PC-9 (cell line): Measurements from ENCODE around the gene PLCD3. TPM values are rescaled to one million over a fixed set of nuclear protein-coding genes. Genes with fewer than 3 reads are reported as not detected.

Experiments used
- BruUV-seq: library from RNA; stranded (reverse); fragments of 400-500 nt; replicated peaks from 2 replicates; lab custom pipeline; 2021; lab: Mats Ljungman, UMichigan
- CTCF ChIA-PET: fragments of 300-600 bp; sonication (Branson Sonifier 250); formaldehyde crosslinking; loops from one replicate; lab custom pipeline; 2022; ENCODE audit warnings: antibody characterized with exemption; lab: Charles Lee
- POLR2A ChIA-PET: fragments of 300-600 bp; sonication (Branson Sonifier 250); formaldehyde crosslinking; loops from one replicate; lab custom pipeline; 2022; ENCODE audit warnings: antibody characterized with exemption; ENCODE audit not compliant: unreplicated experiment; lab: Charles Lee
- DNase-seq, 2 experiments: peaks; one replicate each; pipeline versions ENCODE4 v3.0.0 to v3.0.0-alpha.2; 2015 to 2022; ENCODE audit warnings: mixed read lengths in 1 of 2
- H2AFZ ChIP-seq: fragments of 200-600 bp; sonication (generic); 2 replicates; pipeline ENCODE4 v1.8.1; 2017; ENCODE audit warnings: antibody characterized with exemption
- H3F3A ChIP-seq: fragments of 200-600 bp; sonication (generic); 2 replicates; pipeline ENCODE4 v1.8.1; 2017; ENCODE audit warnings: antibody characterized with exemption, mild to moderate bottlenecking, low read depth; ENCODE audit not compliant: insufficient read depth
- H3K27ac ChIP-seq: fragments of 200-600 bp; sonication (generic); 2 replicates; pipeline ENCODE4 v1.6.1; 2016; ENCODE audit warnings: mixed run types
- H3K27me3 ChIP-seq: fragments of 200-600 bp; sonication (generic); 2 replicates; pipeline ENCODE4 v1.6.1; 2016; ENCODE audit warnings: low read depth, mixed run types; ENCODE audit not compliant: insufficient read depth
- H3K36me3 ChIP-seq: fragments of 200-600 bp; sonication (generic); 2 replicates; pipeline ENCODE4 v1.6.1; 2016; ENCODE audit warnings: low read depth, mixed run types
- H3K4me1 ChIP-seq: fragments of 200-600 bp; sonication (generic); replicated peaks from 2 replicates; pipeline ENCODE4 v1.6.1; 2016; ENCODE audit warnings: mixed run types; ENCODE audit not compliant: insufficient read depth
- H3K4me2 ChIP-seq: fragments of 200-600 bp; sonication (generic); 2 replicates; pipeline ENCODE4 v1.6.1; 2017; ENCODE audit warnings: mixed run types
- H3K4me3 ChIP-seq: fragments of 200-600 bp; sonication (generic); 2 replicates; pipeline ENCODE4 v1.6.1; 2016; ENCODE audit warnings: mixed run types
- H3K79me2 ChIP-seq: fragments of 200-600 bp; sonication (generic); 2 replicates; pipeline ENCODE4 v1.6.1; 2017; ENCODE audit warnings: low read depth, mixed run types
- H3K9me2 ChIP-seq: fragments of 200-600 bp; sonication (generic); 2 replicates; pipeline ENCODE4 v1.8.1; 2017; ENCODE audit warnings: mild to moderate bottlenecking; ENCODE audit not compliant: insufficient read depth
- H3K9me3 ChIP-seq: fragments of 200-600 bp; sonication (generic); 2 replicates; pipeline ENCODE4 v1.8.1; 2016; ENCODE audit warnings: low read depth; ENCODE audit not compliant: insufficient read depth
- H4K20me1 ChIP-seq: fragments of 200-600 bp; sonication (generic); 2 replicates; pipeline ENCODE4 v1.8.1; 2017; ENCODE audit not compliant: insufficient read depth
- EZH2 ChIP-seq: fragments of 200-600 bp; sonication (generic); IDR thresholded peaks from 2 replicates; pipeline ENCODE4 v1.8.0; 2017; ENCODE audit warnings: antibody characterized with exemption, low read depth
- intact Hi-C: fragments of 100-400 bp; cut with micrococcal nuclease; formaldehyde crosslinking; loops from one replicate; pipeline ENCODE4 v1.10.0; 2022; ENCODE audit not compliant: unreplicated experiment
- total RNA-seq: library from RNA; stranded (reverse); gene quantifications from 2 replicates; pipeline ENCODE4 v1.2.3, GENCODE V29; 2021
- TF ChIP-seq, protein P1 (sequence below): fragments of 200-600 bp; sonication (generic); conservative IDR thresholded peaks from 2 replicates; pipeline ENCODE4 v1.6.1; 2017; ENCODE audit warnings: mixed run types, antibody characterized with exemption, mild to moderate bottlenecking, moderate library complexity

The PLCD3 gene
- total RNA-seq, 1 experiment from 2014 or later, result 92.4 TPM

DNA sequence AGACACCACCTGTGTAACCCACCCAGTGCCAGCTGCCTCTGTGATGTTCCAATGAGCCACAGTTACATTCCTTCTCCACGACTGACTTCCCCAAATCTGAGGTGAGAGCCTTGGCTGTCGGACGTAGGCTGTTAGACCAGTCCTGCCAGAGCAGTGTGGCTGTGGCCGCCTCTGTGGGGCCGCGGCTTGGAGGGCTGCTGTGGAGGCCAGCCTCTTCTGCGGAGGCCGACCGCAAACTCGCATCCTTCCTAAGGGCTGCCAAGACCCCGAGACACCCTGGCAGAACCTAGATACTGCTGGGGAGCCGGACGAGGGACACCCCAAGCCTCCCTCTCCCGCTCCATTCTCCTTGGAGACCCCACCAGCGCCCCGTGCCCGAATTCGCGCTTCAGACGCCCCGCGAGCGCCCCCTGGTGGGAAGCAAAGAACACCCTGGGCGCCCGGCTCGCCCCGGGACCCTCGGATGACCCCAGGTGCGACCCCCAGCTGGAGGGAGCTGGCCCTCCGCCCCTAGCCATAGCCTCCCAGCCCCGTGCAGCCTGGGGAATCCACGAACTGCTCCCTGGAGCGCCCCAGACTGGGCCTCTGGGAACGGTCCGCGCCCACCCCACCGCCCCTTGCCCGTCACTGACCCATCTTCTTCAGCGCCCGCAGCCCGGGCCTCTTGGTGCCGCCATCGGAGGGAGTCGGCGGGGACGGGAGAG is 547 bp downstream of the PLCD3 start:
- Histone ChIP-seq H3K4me3 (peak overlapping the region; percentile 96), H2AFZ (peak overlapping the region; percentile 69; the same call in 1 of the 2 replicates), H4K20me1 (no peaks in the 10 kb centered on the region), H3K9me2 (no peaks in the 10 kb centered on the region), H3K4me1 (peaks cover 56% of the 10 kb centered on the region), H3F3A (peaks cover 46% of the 10 kb centered on the region), H3K36me3 (no peaks in the 10 kb centered on the region), H3K9me3 (no peaks in the 10 kb centered on the region), H3K79me2 (peaks cover 37% of the 10 kb centered on the region), H3K27ac (no peak overlapping the region), H3K4me2 (peak overlapping the region; percentile 100), H3K27me3 (no peaks in the 10 kb centered on the region)
- no TSS peak for BruUV-seq
- TF ChIP-seq, protein P1, sequence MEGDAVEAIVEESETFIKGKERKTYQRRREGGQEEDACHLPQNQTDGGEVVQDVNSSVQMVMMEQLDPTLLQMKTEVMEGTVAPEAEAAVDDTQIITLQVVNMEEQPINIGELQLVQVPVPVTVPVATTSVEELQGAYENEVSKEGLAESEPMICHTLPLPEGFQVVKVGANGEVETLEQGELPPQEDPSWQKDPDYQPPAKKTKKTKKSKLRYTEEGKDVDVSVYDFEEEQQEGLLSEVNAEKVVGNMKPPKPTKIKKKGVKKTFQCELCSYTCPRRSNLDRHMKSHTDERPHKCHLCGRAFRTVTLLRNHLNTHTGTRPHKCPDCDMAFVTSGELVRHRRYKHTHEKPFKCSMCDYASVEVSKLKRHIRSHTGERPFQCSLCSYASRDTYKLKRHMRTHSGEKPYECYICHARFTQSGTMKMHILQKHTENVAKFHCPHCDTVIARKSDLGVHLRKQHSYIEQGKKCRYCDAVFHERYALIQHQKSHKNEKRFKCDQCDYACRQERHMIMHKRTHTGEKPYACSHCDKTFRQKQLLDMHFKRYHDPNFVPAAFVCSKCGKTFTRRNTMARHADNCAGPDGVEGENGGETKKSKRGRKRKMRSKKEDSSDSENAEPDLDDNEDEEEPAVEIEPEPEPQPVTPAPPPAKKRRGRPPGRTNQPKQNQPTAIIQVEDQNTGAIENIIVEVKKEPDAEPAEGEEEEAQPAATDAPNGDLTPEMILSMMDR, result peak; percentile 98
- TF ChIP-seq EZH2, result no peak
- peak; percentile 44 to 67 for DNase-seq
- POLR2A ChIA-PET, result no interaction called here
- intact Hi-C loops, result loop anchor here (5.0 to 10.0 kb wide), 4 partner anchors 84 to 234 kb away; partner anchors contain the start of genes EFTUD2 and MAP3K14
- CTCF ChIA-PET, result no interaction called here

DNA sequence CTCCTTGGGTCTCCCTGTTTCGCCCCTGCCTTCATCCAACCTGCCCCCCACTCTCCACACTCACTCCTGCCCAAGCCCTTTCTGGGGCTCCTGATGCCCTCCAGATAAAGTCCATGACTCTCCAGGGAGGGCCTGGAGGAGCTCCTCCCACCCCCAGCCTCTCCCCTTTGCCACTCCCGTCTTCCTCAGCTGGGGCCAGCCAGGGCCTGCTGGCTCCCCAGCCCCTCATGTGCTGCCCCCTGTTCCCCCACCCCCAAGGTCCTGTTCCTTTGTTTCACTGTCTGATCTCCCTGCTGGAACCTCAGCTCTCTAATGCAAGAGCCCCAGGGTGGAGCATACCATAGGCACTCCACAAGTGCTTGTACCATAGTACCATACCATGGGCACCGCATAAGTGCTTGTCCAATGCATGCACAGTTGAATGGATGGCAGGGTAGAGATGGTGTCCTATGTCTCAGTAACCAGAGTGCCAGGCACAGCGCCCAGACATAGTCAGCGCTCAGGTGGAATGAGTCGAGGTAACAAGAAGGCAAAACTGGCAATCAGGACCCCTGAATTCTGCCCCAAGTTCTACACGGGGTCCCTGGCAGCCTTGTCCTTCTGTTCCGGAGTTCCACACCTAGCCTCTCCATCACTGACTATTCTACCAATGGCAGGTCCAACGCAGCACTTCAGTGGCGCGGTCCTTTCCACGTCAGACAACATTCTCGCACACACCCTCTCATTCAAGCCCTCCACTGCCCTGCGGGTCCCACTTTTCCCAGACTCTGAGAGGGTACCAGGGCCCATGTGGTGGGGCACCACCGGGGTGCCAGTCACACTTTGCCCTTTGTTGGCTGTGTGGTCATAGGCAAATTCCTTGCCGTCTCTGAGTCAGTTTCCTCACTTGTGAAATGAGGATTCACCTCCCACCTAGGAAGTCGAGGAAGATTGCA is 1.4 kb downstream of the PLCD3 start:
- Histone ChIP-seq H3K9me3 (no peaks in the 10 kb centered on the region), H3K4me3 (peak overlapping the region; percentile 96; the same call in 1 of the 2 replicates), H3F3A (peaks cover 46% of the 10 kb centered on the region), H3K27me3 (no peaks in the 10 kb centered on the region), H3K4me2 (peak overlapping the region; percentile 100), H3K79me2 (peaks cover 32% of the 10 kb centered on the region; the same call in 1 of the 2 replicates), H3K4me1 (peaks cover 51% of the 10 kb centered on the region), H3K27ac (peak overlapping the region; percentile 61), H3K36me3 (no peaks in the 10 kb centered on the region), H3K9me2 (no peaks in the 10 kb centered on the region), H4K20me1 (no peaks in the 10 kb centered on the region), H2AFZ (no peak overlapping the region)
- DNase-seq, result no peak
- ChIA-PET CTCF (interaction anchor here (0.5 to 1.5 kb wide), 2 partner anchors 32 to 261 kb away, joined by 4 to 7 read pairs; no protein-coding TSS in a partner anchor), POLR2A (interaction anchor here (0.9 kb wide), 1 partner anchor 186 kb away, joined by 3 read pairs; the partner anchor contains the start of gene MAP3K14)
- intact Hi-C loops, result loop anchor here (5.0 to 10.0 kb wide), 4 partner anchors 84 to 234 kb away; partner anchors contain the start of genes EFTUD2 and MAP3K14
- TF ChIP-seq, protein P1, result no peak
- no peak for TF ChIP-seq EZH2
- TSS peak; percentile 40 for BruUV-seq
